Measurements from ENCODE around the gene ATRNL1.

- TF ChIP-seq NRF1 (IDR thresholded peaks at IDR 0.05; ENCODE audit: low read depth, low read length) = no peak
- no peak for TF ChIP-seq CTCF (IDR thresholded peaks at IDR 0.05)
- TF ChIP-seq RAD21 (IDR thresholded peaks at IDR 0.05; ENCODE audit: low read length) = no peak
- TF ChIP-seq FOXM1 (IDR thresholded peaks at IDR 0.05; ENCODE audit: low read depth) = no peak
- no peak for TF ChIP-seq ELF1 (IDR thresholded peaks at IDR 0.05)
- TF ChIP-seq POLR2AphosphoS5 (IDR thresholded peaks at IDR 0.05; ENCODE audit: low read depth, low read length) = no peak
- TF ChIP-seq EP300 (IDR thresholded peaks at IDR 0.05; ENCODE audit: borderline replicate concordance in 1 of 2, low read depth in 1 of 2, low read length in 1 of 2) = no peak
- TF ChIP-seq TAF1 (IDR thresholded peaks at IDR 0.05; ENCODE audit: borderline replicate concordance, low read depth, low read length) = no peak
- no peak for TF ChIP-seq YY1 (IDR thresholded peaks at IDR 0.05; ENCODE audit: low read depth)
- TF ChIP-seq SIN3A (IDR thresholded peaks at IDR 0.05; ENCODE audit: borderline replicate concordance, low read depth, low read length) = no peak
- no peak for TF ChIP-seq NFIC (IDR thresholded peaks at IDR 0.05; ENCODE audit: borderline replicate concordance)
Measured at GRCh38 chr10:115328331-115328730, 235.2 kb downstream of the ATRNL1 start.
